Astrocyte of the hippocampus (primary cell): Measurements from ENCODE around the gene ZAP70.
A peak's percentile ranks its signal among the peaks of the same experiment; 100 is the strongest.
"Not testable (repeated sequence)": the region's sequence is repeated elsewhere in the genome, so short reads cannot be mapped to it uniquely, and the experiment has no call there.

Experiments used
- DNase-seq: peaks from one replicate; pipeline ENCODE4 v3.0.0; 2011; ENCODE audit warnings: low read depth, low spot score

Gene ZAP70

GRCh38 chr2:97698530-97698929, 14.8 kb upstream of the ZAP70 start:
- no peak for DNase-seq

- DNase-seq, result peak; percentile 77
Measured at GRCh38 chr2:97699765-97700444, 13.5 kb upstream of the ZAP70 start.

- DNase-seq, result no peak
Measured at GRCh38 chr2:97701186-97701585, 12.2 kb upstream of the ZAP70 start.

- no peak for DNase-seq
Measured at GRCh38 chr2:97701851-97702465, 11.4 kb upstream of the ZAP70 start.

- no peak for DNase-seq
Measured at GRCh38 chr2:97702731-97703470, 10.5 kb upstream of the ZAP70 start.

- DNase-seq, result no peak
Measured at GRCh38 chr2:97703741-97704140, 9.6 kb upstream of the ZAP70 start.

GRCh38 chr2:97704989-97705388, 8.4 kb upstream of the ZAP70 start:
- no peak for DNase-seq

- no peak for DNase-seq
Measured at GRCh38 chr2:97706112-97706511, 7.3 kb upstream of the ZAP70 start.

GRCh38 chr2:97706708-97707345, 6.5 kb upstream of the ZAP70 start:
- no peak for DNase-seq

- no peak for DNase-seq
Measured at GRCh38 chr2:97707362-97708047, 5.9 kb upstream of the ZAP70 start.

- DNase-seq, result no peak
Measured at GRCh38 chr2:97708048-97708380, 5.4 kb upstream of the ZAP70 start.

- no peak for DNase-seq
Measured at GRCh38 chr2:97708608-97709007, 4.8 kb upstream of the ZAP70 start.

GRCh38 chr2:97711394-97711711, 2.0 kb upstream of the ZAP70 start:
- DNase-seq, result no peak

- not testable (repeated sequence) for DNase-seq
Measured at GRCh38 chr2:97712175-97712574, 1.2 kb upstream of the ZAP70 start.

GRCh38 chr2:97712693-97713295, 582 bp upstream of the ZAP70 start:
- no peak for DNase-seq

GRCh38 chr2:97714084-97714949, 941 bp downstream of the ZAP70 start:
- DNase-seq, result no peak

GRCh38 chr2:97714950-97715652, 1.7 kb downstream of the ZAP70 start:
- DNase-seq, result no peak

- DNase-seq, result no peak
Measured at GRCh38 chr2:97715951-97716694, 2.7 kb downstream of the ZAP70 start.
